Neural crest cell (in vitro differentiated cells): ENCODE data around the gene PFDN5. TPM values are rescaled to one million over a fixed set of nuclear protein-coding genes. Genes with fewer than 3 reads are reported as not detected.

ENCODE experiments used
- DNase-seq: peaks from one replicate; pipeline ENCODE4 v3.0.0; 2021; ENCODE audit warnings: low read depth, mixed read lengths, low spot score
- H3K27ac Mint-ChIP-seq: one replicate; pipeline ENCODE4 v1.8.0; 2021; ENCODE audit warnings: mild to moderate bottlenecking, mixed read lengths; ENCODE audit not compliant: unreplicated experiment
- H3K27me3 Mint-ChIP-seq: 2 replicates; pipeline ENCODE4 v1.8.0; 2021; ENCODE audit warnings: low read depth, mild to moderate bottlenecking, mixed read lengths
- H3K36me3 Mint-ChIP-seq: 2 replicates; pipeline ENCODE4 v1.8.0; 2021; ENCODE audit warnings: low read depth, mild to moderate bottlenecking, mixed read lengths
- H3K4me1 Mint-ChIP-seq: 2 replicates; pipeline ENCODE4 v1.8.0; 2021; ENCODE audit warnings: mixed read lengths
- H3K4me3 Mint-ChIP-seq: one replicate; pipeline ENCODE4 v1.8.0; 2021; ENCODE audit warnings: mild to moderate bottlenecking, mixed read lengths
- H3K9me3 Mint-ChIP-seq: 2 replicates; pipeline ENCODE4 v1.8.0; 2021; ENCODE audit warnings: mixed read lengths
- CTCF ChIP-seq: fragments of 200-600 bp; sonication (generic); conservative IDR thresholded peaks from 2 replicates; pipeline ENCODE4 v1.5.0; 2021; ENCODE audit warnings: antibody characterized with exemption, mild to moderate bottlenecking
- total RNA-seq: library from RNA; stranded (reverse); gene quantifications from 2 replicates; pipeline ENCODE4 v1.2.1, GENCODE V29; 2021

The PFDN5 gene
- total RNA-seq, 1 donor from 2014 or later = 326 TPM

GRCh38 chr12:53338017-53338416 lies 42.7 kb downstream of the PFDN5 start:
- Mint-ChIP-seq H3K4me1 (peaks cover 5% of the 10 kb centered on the region), H3K27me3 (peaks cover 15% of the 10 kb centered on the region), H3K4me3 (no peak overlapping the region), H3K27ac (no peak overlapping the region), H3K36me3 (no peaks in the 10 kb centered on the region), H3K9me3 (no peaks in the 10 kb centered on the region)
- TF ChIP-seq CTCF = no peak
- no peak for DNase-seq

GRCh38 chr12:53338916-53339315 lies 43.6 kb downstream of the PFDN5 start:
- Mint-ChIP-seq H3K36me3 (no peaks in the 10 kb centered on the region), H3K27me3 (peaks cover 15% of the 10 kb centered on the region), H3K4me3 (no peak overlapping the region), H3K9me3 (no peaks in the 10 kb centered on the region), H3K4me1 (peaks cover 10% of the 10 kb centered on the region), H3K27ac (no peak overlapping the region)
- no peak for DNase-seq
- TF ChIP-seq CTCF = no peak

- no peak for DNase-seq
- H3K4me1 Mint-ChIP-seq = peaks cover 21% of the 10 kb centered on the region
These were observed 45.1 kb downstream of the PFDN5 start for GRCh38 chr12:53340398-53340797.

GRCh38 chr12:53343449-53343848 lies 48.1 kb downstream of the PFDN5 start:
- H3K27ac Mint-ChIP-seq = no peak overlapping the region
- no peaks in the 10 kb centered on the region for H3K36me3 Mint-ChIP-seq
- TF ChIP-seq CTCF = no peak
- peaks cover 26% of the 10 kb centered on the region for H3K4me1 Mint-ChIP-seq
- H3K27me3 Mint-ChIP-seq = peaks cover 13% of the 10 kb centered on the region
- DNase-seq = no peak
- H3K9me3 Mint-ChIP-seq = no peaks in the 10 kb centered on the region
- H3K4me3 Mint-ChIP-seq = peak overlapping the region; percentile 56

More at GRCh38 chr12:53340398-53340797, 45.1 kb downstream of the PFDN5 start:
- no peaks in the 10 kb centered on the region for H3K36me3 Mint-ChIP-seq
- H3K27me3 Mint-ChIP-seq = peaks cover 18% of the 10 kb centered on the region
- no peak overlapping the region for H3K27ac Mint-ChIP-seq
- no peaks in the 10 kb centered on the region for H3K9me3 Mint-ChIP-seq
- TF ChIP-seq CTCF = no peak
- H3K4me3 Mint-ChIP-seq = peak overlapping the region; percentile 13

GRCh38 chr12:53343969-53344368 lies 48.6 kb downstream of the PFDN5 start:
- DNase-seq = no peak
- Mint-ChIP-seq H3K36me3 (no peaks in the 10 kb centered on the region), H3K27ac (no peak overlapping the region), H3K9me3 (no peaks in the 10 kb centered on the region), H3K27me3 (peaks cover 12% of the 10 kb centered on the region), H3K4me3 (peak overlapping the region; percentile 84), H3K4me1 (peaks cover 26% of the 10 kb centered on the region)
- no peak for TF ChIP-seq CTCF

- Mint-ChIP-seq H3K36me3 (no peaks in the 10 kb centered on the region), H3K27me3 (peaks cover 12% of the 10 kb centered on the region), H3K4me3 (peak overlapping the region; percentile 84), H3K4me1 (peaks cover 26% of the 10 kb centered on the region), H3K9me3 (no peaks in the 10 kb centered on the region), H3K27ac (no peak overlapping the region)
- no peak for DNase-seq
- no peak for TF ChIP-seq CTCF
These were observed 49.1 kb downstream of the PFDN5 start for GRCh38 chr12:53344487-53344823.
